GM23248 (cell line): ENCODE results near the gene OPCML.

Source experiments
- EZH2 ChIP-seq: fragments of 200-600 bp; sonication (generic); IDR thresholded peaks from 2 replicates; pipeline ENCODE4 v1.6.1; 2018; ENCODE audit warnings: antibody characterized with exemption, mild to moderate bottlenecking; ENCODE audit not compliant: insufficient read depth, poor library complexity, severe bottlenecking
- EZH2phosphoT487 ChIP-seq: fragments of 200-600 bp; sonication (generic); IDR thresholded peaks from 2 replicates; pipeline ENCODE4 v1.6.1; 2018; ENCODE audit warnings: antibody characterized with exemption, moderate library complexity, mild to moderate bottlenecking, low read depth; ENCODE audit not compliant: insufficient read depth

DNA sequence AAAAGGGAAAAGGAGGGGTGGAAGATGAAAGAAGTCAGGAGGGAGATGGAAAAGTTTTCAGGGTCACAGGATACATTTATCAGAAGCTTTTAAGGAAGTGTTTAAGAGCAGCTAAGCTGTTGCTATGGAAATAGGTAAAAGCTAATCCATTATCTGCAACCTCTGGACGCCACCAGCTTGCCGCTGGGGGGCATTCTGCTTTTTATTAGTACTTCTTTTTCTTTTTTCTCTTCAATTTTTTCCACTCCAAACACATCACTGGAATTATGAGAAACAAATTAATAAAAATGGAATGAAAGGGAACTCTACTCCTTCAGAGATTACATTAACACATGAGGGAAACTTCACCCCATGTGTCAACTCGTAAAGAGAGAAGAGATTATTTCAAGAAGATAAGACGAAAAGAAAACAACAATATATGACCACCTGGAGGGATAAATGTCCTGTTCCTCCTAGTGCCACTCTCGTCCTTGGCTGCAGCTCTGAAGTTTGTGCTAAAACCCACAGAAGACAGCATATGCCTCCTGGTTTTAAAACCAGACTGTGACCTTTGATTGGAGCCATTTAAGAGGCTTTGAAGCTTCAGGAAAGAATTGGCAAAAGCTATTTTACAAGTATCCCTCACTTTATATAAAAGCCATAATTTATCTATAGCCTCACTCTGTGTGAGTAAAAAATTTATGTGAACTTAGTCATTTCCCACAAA, 972.8 kb downstream of the OPCML start:
- no peak for TF ChIP-seq EZH2
- no peak for TF ChIP-seq EZH2phosphoT487
